ENCODE data around the gene P3H2. TPM values are rescaled to one million over a fixed set of nuclear protein-coding genes. Genes with fewer than 3 reads are reported as not detected.
A peak's percentile ranks its signal among the peaks of the same experiment; 100 is the strongest.

P3H2 gene
- total and polyA plus RNA-seq, 2 experiments from 2014 or later = 8.2 to 24.2 TPM

DNA sequence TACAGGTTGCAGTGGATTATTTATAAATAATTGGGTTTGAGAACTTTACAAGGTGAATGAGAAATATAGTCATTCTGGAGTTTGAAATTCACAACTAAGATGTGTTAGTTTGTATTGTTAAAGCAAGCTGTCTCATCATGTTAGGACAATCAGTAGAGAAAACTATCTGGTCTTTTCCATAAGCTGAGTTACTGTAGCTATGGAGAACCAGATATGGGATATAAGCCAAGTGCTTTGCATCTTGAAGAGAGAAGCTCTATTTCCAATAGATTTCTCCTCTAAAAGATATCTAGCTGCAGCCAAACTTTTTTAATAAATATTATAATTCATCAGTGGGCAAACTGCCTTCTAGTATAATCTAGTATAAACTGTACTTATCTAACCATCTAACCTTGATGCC lies 11.3 kb downstream of the P3H2 start (continued):
- TF ChIP-seq, protein P1, sequence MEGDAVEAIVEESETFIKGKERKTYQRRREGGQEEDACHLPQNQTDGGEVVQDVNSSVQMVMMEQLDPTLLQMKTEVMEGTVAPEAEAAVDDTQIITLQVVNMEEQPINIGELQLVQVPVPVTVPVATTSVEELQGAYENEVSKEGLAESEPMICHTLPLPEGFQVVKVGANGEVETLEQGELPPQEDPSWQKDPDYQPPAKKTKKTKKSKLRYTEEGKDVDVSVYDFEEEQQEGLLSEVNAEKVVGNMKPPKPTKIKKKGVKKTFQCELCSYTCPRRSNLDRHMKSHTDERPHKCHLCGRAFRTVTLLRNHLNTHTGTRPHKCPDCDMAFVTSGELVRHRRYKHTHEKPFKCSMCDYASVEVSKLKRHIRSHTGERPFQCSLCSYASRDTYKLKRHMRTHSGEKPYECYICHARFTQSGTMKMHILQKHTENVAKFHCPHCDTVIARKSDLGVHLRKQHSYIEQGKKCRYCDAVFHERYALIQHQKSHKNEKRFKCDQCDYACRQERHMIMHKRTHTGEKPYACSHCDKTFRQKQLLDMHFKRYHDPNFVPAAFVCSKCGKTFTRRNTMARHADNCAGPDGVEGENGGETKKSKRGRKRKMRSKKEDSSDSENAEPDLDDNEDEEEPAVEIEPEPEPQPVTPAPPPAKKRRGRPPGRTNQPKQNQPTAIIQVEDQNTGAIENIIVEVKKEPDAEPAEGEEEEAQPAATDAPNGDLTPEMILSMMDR (conservative IDR thresholded peaks at IDR 0.05; ENCODE audit: low read depth in 2 of 2) = no peak

DNA sequence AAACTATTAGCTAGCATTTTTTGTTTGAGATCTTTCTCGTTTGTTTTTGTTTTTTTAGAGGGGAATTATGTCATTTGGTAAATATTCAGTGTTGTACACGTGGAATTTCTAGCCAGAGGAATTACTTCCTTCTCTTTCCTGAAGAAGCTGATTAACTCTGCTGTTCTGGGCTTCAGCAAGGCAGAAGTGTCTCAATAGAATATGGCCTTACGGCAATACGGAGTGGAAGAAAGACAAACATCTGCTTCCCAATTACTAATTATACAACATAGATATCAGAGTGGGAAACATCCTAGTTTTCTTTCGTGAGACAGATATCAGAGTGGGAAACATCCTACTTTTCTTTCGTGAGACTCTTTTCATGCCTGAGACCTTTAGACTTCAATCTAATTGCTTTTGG lies 11.9 kb downstream of the P3H2 start:
- Histone ChIP-seq H2AFZ (no peak overlapping the region), H3K4me2 (no peak overlapping the region), H3K27ac (ENCODE audit: low read depth) (no peak overlapping the region), H3K9me2 (ENCODE audit: insufficient read depth) (no peaks in the 10 kb centered on the region), H3K79me2 (replicated peaks; ENCODE audit: insufficient read depth) (no peaks in the 10 kb centered on the region), H3F3A (replicated peaks; ENCODE audit: low read depth) (no peaks in the 10 kb centered on the region), H3K4me3 (no peak overlapping the region), H3K27me3 (ENCODE audit: insufficient read depth) (no peaks in the 10 kb centered on the region), H3K4me1 (ENCODE audit: insufficient read depth) (no peaks in the 10 kb centered on the region), H3K36me3 (ENCODE audit: insufficient read depth) (no peaks in the 10 kb centered on the region), H4K20me1 (replicated peaks; ENCODE audit: insufficient read depth) (no peaks in the 10 kb centered on the region)
- H3K9me3 Mint-ChIP-seq = no peaks in the 10 kb centered on the region; the same call in 2 of the 3 replicates
- no peak overlapping the region for H3K4me3 Mint-ChIP-seq
- H3K27me3 Mint-ChIP-seq (ENCODE audit: insufficient read depth, low read depth, poor library complexity) = no peaks in the 10 kb centered on the region
- peaks cover 9% of the 10 kb centered on the region for H3K36me3 Mint-ChIP-seq (ENCODE audit: low read depth)
- no peak for DNase-seq (ENCODE audit: low spot score)
- 0 out of 2 replicates have a peak overlapping the region, but pooled peaks have one; percentile 34 for H3K27ac Mint-ChIP-seq
- peaks cover 9% of the 10 kb centered on the region; the same call in 2 of the 3 replicates for H3K4me1 Mint-ChIP-seq
- ATAC-seq = no peak
- TF ChIP-seq, protein P1 (conservative IDR thresholded peaks at IDR 0.05; ENCODE audit: low read depth in 2 of 2) = no peak
- TF ChIP-seq, protein P2, sequence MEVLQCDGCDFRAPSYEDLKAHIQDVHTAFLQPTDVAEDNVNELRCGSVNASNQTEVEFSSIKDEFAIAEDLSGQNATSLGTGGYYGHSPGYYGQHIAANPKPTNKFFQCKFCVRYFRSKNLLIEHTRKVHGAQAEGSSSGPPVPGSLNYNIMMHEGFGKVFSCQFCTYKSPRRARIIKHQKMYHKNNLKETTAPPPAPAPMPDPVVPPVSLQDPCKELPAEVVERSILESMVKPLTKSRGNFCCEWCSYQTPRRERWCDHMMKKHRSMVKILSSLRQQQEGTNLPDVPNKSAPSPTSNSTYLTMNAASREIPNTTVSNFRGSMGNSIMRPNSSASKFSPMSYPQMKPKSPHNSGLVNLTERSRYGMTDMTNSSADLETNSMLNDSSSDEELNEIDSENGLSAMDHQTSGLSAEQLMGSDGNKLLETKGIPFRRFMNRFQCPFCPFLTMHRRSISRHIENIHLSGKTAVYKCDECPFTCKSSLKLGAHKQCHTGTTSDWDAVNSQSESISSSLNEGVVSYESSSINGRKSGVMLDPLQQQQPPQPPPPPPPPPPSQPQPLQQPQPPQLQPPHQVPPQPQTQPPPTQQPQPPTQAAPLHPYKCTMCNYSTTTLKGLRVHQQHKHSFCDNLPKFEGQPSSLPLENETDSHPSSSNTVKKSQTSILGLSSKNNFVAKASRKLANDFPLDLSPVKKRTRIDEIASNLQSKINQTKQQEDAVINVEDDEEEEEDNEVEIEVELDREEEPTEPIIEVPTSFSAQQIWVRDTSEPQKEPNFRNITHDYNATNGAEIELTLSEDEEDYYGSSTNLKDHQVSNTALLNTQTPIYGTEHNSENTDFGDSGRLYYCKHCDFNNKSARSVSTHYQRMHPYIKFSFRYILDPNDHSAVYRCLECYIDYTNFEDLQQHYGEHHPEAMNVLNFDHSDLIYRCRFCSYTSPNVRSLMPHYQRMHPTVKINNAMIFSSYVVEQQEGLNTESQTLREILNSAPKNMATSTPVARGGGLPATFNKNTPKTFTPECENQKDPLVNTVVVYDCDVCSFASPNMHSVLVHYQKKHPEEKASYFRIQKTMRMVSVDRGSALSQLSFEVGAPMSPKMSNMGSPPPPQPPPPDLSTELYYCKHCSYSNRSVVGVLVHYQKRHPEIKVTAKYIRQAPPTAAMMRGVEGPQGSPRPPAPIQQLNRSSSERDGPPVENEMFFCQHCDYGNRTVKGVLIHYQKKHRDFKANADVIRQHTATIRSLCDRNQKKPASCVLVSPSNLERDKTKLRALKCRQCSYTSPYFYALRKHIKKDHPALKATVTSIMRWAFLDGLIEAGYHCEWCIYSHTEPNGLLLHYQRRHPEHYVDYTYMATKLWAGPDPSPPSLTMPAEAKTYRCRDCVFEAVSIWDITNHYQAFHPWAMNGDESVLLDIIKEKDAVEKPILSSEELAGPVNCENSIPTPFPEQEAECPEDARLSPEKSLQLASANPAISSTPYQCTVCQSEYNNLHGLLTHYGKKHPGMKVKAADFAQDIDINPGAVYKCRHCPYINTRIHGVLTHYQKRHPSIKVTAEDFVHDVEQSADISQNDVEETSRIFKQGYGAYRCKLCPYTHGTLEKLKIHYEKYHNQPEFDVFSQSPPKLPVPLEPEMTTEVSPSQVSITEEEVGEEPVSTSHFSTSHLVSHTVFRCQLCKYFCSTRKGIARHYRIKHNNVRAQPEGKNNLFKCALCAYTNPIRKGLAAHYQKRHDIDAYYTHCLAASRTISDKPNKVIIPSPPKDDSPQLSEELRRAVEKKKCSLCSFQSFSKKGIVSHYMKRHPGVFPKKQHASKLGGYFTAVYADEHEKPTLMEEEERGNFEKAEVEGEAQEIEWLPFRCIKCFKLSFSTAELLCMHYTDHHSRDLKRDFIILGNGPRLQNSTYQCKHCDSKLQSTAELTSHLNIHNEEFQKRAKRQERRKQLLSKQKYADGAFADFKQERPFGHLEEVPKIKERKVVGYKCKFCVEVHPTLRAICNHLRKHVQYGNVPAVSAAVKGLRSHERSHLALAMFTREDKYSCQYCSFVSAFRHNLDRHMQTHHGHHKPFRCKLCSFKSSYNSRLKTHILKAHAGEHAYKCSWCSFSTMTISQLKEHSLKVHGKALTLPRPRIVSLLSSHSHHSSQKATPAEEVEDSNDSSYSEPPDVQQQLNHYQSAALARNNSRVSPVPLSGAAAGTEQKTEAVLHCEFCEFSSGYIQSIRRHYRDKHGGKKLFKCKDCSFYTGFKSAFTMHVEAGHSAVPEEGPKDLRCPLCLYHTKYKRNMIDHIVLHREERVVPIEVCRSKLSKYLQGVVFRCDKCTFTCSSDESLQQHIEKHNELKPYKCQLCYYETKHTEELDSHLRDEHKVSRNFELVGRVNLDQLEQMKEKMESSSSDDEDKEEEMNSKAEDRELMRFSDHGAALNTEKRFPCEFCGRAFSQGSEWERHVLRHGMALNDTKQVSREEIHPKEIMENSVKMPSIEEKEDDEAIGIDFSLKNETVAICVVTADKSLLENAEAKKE (CRISPR knock-in tag; IDR thresholded peaks at IDR 0.05) = no peak
- TF ChIP-seq EZH2 (IDR thresholded peaks at IDR 0.05; ENCODE audit: low read depth, unreplicated experiment) (no peak), JUNB (IDR thresholded peaks at IDR 0.05; ENCODE audit: unreplicated experiment) (no peak), EZH2phosphoT487 (IDR thresholded peaks at IDR 0.05; ENCODE audit: unreplicated experiment) (no peak), ZNF331 (CRISPR knock-in tag; IDR thresholded peaks at IDR 0.05; ENCODE audit: low read depth) (no peak), ZNF114 (CRISPR knock-in tag; IDR thresholded peaks at IDR 0.05) (no peak), NANOG (IDR thresholded peaks at IDR 0.05; ENCODE audit: borderline replicate concordance) (no peak)
- TF ChIP-seq, protein P3, sequence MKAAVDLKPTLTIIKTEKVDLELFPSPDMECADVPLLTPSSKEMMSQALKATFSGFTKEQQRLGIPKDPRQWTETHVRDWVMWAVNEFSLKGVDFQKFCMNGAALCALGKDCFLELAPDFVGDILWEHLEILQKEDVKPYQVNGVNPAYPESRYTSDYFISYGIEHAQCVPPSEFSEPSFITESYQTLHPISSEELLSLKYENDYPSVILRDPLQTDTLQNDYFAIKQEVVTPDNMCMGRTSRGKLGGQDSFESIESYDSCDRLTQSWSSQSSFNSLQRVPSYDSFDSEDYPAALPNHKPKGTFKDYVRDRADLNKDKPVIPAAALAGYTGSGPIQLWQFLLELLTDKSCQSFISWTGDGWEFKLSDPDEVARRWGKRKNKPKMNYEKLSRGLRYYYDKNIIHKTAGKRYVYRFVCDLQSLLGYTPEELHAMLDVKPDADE (IDR thresholded peaks at IDR 0.05) = no peak
- TF ChIP-seq, protein P4, sequence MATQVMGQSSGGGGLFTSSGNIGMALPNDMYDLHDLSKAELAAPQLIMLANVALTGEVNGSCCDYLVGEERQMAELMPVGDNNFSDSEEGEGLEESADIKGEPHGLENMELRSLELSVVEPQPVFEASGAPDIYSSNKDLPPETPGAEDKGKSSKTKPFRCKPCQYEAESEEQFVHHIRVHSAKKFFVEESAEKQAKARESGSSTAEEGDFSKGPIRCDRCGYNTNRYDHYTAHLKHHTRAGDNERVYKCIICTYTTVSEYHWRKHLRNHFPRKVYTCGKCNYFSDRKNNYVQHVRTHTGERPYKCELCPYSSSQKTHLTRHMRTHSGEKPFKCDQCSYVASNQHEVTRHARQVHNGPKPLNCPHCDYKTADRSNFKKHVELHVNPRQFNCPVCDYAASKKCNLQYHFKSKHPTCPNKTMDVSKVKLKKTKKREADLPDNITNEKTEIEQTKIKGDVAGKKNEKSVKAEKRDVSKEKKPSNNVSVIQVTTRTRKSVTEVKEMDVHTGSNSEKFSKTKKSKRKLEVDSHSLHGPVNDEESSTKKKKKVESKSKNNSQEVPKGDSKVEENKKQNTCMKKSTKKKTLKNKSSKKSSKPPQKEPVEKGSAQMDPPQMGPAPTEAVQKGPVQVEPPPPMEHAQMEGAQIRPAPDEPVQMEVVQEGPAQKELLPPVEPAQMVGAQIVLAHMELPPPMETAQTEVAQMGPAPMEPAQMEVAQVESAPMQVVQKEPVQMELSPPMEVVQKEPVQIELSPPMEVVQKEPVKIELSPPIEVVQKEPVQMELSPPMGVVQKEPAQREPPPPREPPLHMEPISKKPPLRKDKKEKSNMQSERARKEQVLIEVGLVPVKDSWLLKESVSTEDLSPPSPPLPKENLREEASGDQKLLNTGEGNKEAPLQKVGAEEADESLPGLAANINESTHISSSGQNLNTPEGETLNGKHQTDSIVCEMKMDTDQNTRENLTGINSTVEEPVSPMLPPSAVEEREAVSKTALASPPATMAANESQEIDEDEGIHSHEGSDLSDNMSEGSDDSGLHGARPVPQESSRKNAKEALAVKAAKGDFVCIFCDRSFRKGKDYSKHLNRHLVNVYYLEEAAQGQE (IDR thresholded peaks at IDR 0.05; ENCODE audit: unreplicated experiment) = no peak

Data from GM23338 (cell line).